A549 (cell line): Measurements from ENCODE around the gene ACOXL.

Experiments
- BHLHE40 ChIP-seq: IDR thresholded peaks from 2 replicates; pipeline ENCODE4 v1.6.1; 2012; ENCODE audit warnings: low read depth, low read length, inconsistent platforms
- HDAC2 ChIP-seq: fragments of 200-600 bp; sonication (generic); IDR thresholded peaks from 2 replicates; pipeline ENCODE4 v1.6.1; 2016
- KDM1A ChIP-seq: fragments of 200-600 bp; sonication (generic); IDR thresholded peaks from 2 replicates; pipeline ENCODE4 v1.6.1; 2016; ENCODE audit warnings: low read depth, mild to moderate bottlenecking
- MAZ ChIP-seq: fragments of 150-350 bp; IDR thresholded peaks from 2 replicates; pipeline ENCODE4 v1.6.1; 2014; ENCODE audit warnings: antibody characterized with exemption, low read depth, low read length, borderline replicate concordance
- POLR2A ChIP-seq: IDR thresholded peaks from 2 replicates; pipeline ENCODE4 v1.6.1; 2012; ENCODE audit warnings: mild to moderate bottlenecking, low read length
- REST ChIP-seq: fragments of 200-600 bp; sonication (generic); IDR thresholded peaks from 2 replicates; pipeline ENCODE4 v1.6.1; 2016; ENCODE audit warnings: antibody characterized with exemption, mild to moderate bottlenecking, moderate library complexity
- RFX5 ChIP-seq: fragments of 450-650 bp; IDR thresholded peaks from 2 replicates; pipeline ENCODE4 v1.7.1; 2014; ENCODE audit warnings: antibody characterized with exemption, mild to moderate bottlenecking, moderate library complexity
- SREBF2 ChIP-seq: fragments of 450-650 bp; IDR thresholded peaks from 2 replicates; pipeline ENCODE4 v1.6.1; 2014; ENCODE audit warnings: mild to moderate bottlenecking, moderate library complexity
- ZC3H11A ChIP-seq: fragments of 450-650 bp; IDR thresholded peaks from 2 replicates; pipeline ENCODE4 v1.6.1; 2014; ENCODE audit warnings: antibody characterized with exemption, mild to moderate bottlenecking
- TF ChIP-seq, protein P1 (sequence below): fragments of >200 bp; sonication (Bioruptor Twin); formaldehyde crosslinking; IDR thresholded peaks from 3 replicates; pipeline ENCODE4 v1.5.1; 2016
- TF ChIP-seq, protein P2 (sequence below): IDR thresholded peaks from 2 replicates; pipeline ENCODE4 v1.6.1; 2012
- TF ChIP-seq, protein P3 (sequence below): fragments of 150-350 bp; IDR thresholded peaks from 2 replicates; pipeline ENCODE4 v1.6.1; 2014; ENCODE audit warnings: low read depth, mild to moderate bottlenecking, low read length

- TF ChIP-seq, protein P1, sequence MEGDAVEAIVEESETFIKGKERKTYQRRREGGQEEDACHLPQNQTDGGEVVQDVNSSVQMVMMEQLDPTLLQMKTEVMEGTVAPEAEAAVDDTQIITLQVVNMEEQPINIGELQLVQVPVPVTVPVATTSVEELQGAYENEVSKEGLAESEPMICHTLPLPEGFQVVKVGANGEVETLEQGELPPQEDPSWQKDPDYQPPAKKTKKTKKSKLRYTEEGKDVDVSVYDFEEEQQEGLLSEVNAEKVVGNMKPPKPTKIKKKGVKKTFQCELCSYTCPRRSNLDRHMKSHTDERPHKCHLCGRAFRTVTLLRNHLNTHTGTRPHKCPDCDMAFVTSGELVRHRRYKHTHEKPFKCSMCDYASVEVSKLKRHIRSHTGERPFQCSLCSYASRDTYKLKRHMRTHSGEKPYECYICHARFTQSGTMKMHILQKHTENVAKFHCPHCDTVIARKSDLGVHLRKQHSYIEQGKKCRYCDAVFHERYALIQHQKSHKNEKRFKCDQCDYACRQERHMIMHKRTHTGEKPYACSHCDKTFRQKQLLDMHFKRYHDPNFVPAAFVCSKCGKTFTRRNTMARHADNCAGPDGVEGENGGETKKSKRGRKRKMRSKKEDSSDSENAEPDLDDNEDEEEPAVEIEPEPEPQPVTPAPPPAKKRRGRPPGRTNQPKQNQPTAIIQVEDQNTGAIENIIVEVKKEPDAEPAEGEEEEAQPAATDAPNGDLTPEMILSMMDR, result no peak
- TF ChIP-seq RFX5 (no peak), REST (no peak), MAZ (no peak), KDM1A (no peak), POLR2A (no peak), BHLHE40 (no peak), SREBF2 (no peak), HDAC2 (no peak), ZC3H11A (no peak)
- TF ChIP-seq, protein P2, sequence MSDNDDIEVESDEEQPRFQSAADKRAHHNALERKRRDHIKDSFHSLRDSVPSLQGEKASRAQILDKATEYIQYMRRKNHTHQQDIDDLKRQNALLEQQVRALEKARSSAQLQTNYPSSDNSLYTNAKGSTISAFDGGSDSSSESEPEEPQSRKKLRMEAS, result no peak
- TF ChIP-seq, protein P3, sequence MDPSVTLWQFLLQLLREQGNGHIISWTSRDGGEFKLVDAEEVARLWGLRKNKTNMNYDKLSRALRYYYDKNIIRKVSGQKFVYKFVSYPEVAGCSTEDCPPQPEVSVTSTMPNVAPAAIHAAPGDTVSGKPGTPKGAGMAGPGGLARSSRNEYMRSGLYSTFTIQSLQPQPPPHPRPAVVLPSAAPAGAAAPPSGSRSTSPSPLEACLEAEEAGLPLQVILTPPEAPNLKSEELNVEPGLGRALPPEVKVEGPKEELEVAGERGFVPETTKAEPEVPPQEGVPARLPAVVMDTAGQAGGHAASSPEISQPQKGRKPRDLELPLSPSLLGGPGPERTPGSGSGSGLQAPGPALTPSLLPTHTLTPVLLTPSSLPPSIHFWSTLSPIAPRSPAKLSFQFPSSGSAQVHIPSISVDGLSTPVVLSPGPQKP, result no peak
Measured at GRCh38 chr2:110958346-110959119, 226.2 kb downstream of the ACOXL start.
